ENCODE results near the gene TMEM150A.

- no peak for TF ChIP-seq CTCF (IDR thresholded peaks at IDR 0.05)
- no peak for TF ChIP-seq ZFX (IDR thresholded peaks at IDR 0.05; ENCODE audit: borderline replicate concordance)
Observed at GRCh38 chr2:85585781-85586105, 16.8 kb downstream of the TMEM150A start.
